NCI-H2196 treated with DMSO at 0.1 percent for 48 hours (cell line): ENCODE results near the gene ESRRB.

Source experiments
- DNase-seq: peaks from one replicate; lab custom pipeline; 2025; ENCODE audit not compliant: unreplicated experiment; lab: John Stamatoyannopoulos, UW

ESRRB gene

DNA sequence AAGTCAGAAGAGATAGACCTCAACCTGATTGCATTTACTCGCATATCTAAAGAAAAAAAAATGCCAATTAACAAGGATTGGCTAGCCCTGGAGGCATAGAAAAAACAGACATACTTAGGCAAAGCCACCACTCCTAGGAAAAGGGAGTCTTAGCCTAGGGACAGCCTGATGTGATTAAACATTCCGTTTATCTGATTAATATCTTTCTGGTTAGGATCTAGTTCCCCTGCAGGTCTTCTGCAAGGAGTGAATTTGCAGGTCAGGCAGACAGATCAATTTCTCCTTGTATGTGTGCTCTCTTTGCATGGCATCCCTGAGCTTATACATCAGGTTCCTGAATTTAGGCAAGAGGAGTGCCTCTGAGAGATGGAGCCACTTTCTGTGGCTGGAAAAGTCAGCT lies 70.5 kb downstream of the ESRRB start:
- DNase-seq = no peak

DNA sequence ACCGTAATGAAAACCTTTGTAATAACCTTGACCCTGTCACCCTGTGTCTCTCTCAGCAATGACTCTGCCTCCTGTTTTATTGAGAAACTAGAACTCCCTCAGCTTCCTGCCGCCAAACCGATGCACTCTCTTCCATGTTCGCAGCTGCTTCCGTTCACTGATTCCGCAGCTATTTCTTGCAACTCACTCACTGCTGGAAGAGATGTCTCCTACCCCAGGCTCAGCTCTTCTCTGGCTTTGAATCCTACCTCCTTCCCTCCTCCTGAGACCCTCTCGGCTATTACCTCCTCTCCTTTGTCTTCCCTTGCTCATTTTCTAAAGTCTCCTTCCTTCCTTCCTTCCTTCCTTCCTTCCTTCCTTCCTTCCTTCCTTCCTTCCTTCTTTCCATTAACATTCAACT lies 71.0 kb downstream of the ESRRB start:
- DNase-seq = no peak

DNA sequence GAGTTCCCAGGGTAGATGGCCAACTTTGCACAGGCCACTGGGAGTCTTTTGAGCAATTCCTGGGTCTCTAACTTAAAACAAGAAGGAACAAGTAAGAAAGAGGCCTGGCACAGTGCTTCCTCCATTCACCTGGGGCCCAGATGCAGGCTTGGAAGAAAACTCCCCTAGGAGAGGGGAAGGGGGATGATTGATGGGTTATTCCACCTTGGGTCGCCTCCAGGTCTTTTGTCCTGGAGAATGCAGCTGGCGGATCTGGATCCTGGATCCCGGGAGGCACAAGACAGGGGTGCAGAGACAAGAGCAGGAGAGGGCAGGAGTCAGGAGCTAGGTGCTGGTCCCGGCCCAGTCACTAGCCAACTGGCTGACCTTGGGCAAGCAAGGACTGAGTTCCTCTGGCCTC lies 74.5 kb downstream of the ESRRB start:
- no peak for DNase-seq

DNA sequence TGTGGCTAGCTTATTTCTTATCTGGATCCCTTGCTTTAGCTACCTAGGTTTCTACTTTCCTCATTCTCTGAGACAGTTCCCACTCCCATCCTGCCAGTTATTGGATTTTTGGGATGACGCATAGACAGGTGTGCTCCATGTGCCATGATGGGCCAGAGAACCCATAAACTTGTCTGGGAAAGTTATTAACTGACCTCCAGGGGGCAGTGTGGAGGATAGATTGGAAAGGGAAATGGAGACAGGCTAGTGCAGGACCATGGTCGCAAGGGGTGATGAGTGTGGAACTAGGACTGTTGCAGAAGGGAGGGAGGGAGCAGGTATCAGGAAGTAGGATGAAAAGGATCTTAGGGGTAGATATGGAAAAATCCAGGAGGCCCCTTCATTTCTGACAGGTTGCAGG lies 80.3 kb downstream of the ESRRB start:
- DNase-seq = no peak

DNA sequence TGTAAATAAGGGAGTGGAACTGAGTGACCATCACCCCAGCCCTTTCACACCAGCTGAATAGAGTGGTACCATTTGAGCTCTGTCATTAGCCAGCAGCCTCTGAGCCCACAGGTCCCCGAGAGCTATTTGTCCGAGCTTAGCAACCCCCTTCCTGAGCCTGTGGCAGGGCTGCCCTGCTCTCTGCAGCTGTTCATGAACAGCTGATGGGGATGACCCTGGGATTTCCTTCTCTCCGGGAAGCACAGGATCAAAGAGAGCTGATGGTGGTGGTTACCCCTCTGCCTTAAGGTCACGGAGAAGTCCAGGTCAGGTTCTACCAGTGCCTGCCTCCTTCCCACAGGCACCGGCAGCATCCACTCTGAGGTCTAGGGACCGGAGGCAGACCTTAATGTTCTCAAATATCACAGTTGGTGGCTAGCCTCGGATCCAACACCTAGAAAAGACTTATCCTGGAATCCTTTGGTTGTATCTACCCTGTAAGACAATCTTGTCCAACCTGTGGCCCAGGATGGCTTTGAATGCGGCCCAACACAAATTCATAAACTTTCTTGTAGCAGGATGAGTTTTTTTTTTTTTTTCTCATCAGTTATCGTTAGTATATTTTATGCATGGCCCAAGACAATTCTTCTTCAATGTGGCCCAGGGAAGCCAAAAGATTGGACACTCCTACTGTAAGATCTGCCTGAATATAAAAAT lies 81.1 kb downstream of the ESRRB start:
- no peak for DNase-seq

DNA sequence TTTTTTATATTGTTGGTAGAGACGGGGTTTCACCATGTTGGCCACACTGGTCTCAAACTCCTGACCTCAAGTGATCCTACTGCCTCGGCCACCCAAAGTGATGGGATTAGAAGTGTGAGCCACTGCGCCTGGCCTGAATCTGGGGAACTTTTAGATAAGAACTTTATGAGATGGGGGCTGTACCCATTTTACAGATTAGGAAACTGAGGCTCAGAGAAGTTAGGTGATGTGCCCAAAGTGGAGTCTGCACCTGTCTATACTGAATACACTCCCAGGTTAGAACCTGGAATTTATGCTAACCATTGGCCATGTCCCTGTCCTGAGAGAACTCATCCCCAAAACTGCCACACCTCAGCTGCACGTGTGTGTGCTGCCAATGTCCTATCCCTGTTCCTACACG lies 81.9 kb downstream of the ESRRB start:
- DNase-seq = no peak

DNA sequence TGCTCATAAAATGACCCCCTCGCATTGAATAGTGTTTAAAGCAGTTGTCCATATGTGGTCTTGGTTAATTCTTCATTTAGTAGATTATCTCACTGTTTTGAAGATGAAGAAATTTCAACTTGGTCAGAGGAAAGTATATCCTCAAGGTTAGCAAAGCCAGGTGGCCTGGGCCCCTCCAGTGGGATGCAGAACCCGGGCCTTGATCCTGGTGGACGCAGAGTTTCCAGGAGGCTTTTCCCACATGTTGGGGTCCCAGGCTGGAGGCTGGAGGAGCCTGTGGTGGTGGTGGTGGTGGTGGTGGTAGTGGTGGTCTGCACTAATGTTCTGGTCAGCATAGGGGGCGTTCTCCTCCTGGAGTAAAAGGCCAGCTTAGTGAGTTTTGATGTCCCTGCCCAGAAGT lies 85.9 kb downstream of the ESRRB start:
- DNase-seq = no peak

DNA sequence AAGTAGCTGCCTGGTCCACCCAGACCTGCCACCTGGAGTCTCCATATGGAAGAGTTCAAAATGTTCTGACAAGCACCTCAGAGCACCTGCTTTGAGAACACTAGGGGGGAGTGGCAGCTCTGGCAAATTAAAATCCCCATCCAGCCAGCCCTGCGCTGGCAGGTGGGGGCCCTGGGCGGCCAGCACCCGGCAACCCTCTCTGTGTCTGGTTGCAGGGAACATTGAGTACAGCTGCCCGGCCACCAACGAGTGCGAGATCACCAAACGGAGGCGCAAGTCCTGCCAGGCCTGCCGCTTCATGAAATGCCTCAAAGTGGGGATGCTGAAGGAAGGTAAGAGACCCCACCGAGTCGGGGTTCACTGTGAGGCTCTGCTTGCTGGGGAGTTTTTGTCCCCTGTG lies 86.4 kb downstream of the ESRRB start:
- no peak for DNase-seq

DNA sequence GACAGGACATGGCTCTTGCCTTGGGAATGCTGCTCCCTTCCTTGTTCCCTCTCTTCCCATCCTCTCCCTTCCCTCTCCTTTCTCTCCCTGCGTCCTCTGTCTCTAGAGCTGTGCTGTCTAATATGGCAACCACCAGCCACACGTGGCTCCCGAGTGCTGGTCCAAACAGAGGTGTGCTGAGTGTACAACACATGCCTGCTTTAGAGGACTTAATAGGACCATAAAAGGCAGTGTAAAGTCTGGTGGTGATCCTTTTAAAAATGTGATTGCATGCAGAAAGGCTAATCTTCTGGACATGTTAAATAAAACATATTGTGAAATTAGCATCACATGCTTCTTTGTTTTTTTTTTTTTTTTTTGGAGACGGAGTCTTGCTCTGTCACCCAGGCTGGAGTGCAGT lies 87.2 kb downstream of the ESRRB start:
- no peak for DNase-seq

DNA sequence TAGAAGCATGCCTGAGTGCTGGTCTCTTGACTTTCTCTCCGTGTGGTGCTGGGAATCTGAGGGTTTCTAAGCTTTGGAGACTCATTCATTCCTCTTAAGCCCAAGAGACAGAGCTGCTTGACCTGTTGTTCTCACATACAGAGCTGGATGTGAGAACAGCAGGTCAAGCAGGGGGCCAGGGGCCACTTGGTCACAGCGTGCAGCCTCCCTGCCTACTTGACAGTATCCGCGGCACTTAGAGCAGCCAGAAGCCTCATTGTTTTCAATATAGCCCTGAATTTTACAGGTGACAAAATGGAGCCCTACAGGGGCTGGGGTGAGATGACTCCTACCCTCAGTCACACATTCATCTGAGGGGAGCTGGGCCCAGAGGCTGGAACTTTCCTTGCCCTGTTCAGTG lies 88.9 kb downstream of the ESRRB start:
- DNase-seq = no peak

DNA sequence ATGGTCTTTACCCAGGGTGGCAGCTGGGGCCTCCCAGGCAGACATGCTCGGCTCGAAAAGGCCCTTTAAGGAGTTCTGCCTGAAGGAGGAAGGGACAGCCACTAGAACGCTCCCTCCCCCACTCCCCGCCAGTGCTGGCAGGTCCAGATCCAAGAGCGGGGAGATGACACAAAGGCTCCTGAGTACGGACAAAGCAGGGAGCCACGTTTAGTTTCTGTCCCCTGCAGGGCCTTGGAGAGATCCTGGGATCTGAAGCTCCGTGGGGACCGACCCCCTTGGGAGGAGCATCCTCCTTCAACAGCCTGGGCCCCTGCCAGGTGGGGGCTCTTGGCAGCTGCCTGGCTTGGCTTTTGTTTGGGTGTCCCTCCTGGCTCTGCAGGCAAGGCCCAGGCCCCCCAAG lies 89.7 kb downstream of the ESRRB start:
- DNase-seq = no peak

DNA sequence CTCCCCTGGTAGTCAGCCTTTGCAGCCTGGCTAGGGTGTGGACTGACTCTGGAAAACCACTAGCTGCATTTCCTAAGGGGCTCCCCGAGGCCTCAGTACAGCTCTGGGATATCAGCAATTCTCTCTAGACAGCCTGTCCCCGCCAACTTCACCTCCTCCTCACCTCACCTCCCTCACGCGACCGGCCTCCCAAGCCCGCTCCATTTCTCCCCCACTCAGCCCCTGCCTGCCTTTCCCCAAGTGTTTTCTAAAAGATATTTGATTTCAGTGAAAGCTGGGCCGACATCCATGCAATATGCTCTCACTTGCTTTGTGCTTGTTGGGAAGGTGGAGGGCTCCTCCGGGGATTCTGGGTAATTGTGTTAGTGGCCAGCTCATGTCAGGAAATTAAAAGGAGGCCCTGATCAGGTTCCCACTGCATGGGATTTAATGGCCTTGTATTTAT lies 91.8 kb downstream of the ESRRB start:
- no peak for DNase-seq

DNA sequence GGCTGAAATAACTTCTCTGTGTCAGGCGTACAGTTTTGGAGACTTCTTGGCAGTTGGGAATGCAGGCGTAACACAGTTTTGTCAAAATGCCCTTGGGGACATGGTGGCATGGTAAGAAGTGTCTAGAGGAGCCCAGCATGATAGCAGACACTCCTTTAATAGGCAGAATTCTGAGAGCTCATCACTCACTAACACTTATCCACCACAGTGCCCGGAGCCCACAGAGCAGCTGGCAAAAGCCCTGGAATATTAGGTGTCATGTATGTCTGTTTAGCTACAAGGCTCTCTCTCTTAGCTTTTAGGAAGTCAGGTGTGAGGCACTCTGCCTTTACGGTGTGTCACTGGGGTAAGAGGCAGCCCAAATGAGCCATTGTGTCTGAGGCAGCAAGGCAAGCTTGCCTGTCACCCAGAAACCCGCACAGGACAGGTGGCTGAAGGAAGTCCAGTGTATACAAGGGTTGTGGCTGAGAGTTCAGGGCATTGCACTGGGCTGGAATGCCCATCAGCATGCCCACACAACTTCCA lies 96.3 kb downstream of the ESRRB start:
- DNase-seq = no peak

DNA sequence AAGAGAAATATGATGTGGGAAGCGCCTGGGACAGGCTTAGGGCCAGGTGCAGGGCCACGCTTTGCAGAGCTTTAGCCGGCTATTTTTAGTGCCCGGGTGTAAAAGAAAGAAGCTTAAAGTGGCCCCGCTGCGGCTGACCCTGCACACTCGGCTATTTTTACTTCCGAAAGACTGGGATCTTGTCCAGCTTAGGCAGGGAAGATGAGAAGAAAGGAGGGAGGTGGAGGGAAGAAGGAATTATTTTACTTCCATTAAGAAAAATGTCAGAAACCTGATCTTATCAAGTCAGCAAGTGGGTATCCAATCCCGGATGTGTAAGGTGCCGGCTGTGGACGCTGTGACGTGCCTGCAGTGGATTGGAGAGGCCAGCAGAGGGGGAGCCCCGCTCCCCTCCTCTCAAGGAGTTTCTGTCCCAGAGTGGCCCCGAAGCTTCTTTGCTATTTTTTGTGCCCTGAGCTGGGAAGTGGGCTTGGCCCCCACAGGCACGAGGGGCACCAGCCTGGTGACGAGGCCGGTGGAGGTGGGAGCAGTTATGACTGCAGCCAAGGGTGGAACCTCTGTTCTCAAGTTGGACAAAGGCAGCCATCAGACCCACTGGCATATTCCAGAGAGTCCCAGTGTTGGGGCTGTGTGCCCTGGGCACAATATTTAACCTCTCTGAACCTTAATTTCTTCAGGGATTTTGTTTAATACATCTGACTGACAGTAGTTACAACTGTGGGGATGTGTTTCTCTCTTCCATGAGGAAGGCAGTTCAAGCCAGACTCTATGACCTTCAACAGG lies 97.7 kb downstream of the ESRRB start:
- DNase-seq = no peak

DNA sequence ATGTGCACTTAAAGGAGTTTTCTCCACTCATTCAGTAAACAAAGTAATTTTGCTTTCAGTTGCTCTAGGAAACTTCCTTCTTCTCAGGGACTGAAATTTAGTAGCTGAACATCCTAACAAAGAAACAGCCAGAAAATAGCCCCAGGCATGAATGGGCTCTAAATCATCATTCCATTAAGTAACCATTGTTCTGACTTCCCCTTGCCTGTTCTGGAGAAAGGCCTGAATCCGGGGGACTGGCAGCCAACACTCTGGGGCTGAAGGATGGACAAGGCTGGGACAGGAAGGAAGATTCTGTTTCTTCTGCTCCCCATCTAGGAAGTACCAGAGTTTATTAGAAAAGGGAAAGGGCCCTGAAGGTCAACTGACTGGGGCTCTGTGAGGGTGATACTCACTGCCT lies 104.5 kb downstream of the ESRRB start:
- no peak for DNase-seq

DNA sequence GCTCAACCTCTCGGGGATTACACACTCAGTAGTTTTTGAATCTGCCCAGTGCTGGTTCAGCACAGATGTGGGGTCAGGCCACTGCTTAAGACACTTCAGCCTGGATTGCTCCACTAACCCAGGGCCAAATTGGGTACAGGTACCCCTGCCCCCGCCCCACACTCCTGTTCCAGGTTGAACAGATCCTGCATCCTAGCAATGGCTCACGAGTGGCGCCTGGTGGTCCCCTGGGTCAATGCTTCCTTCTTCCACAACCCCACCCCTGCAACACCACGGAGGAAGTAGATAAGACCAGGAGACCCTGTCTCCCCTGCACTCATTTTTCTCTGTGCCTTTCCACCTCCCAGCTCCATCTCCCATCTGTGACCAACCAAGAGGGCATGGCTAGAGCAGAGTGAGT lies 108.4 kb downstream of the ESRRB start:
- no peak for DNase-seq

DNA sequence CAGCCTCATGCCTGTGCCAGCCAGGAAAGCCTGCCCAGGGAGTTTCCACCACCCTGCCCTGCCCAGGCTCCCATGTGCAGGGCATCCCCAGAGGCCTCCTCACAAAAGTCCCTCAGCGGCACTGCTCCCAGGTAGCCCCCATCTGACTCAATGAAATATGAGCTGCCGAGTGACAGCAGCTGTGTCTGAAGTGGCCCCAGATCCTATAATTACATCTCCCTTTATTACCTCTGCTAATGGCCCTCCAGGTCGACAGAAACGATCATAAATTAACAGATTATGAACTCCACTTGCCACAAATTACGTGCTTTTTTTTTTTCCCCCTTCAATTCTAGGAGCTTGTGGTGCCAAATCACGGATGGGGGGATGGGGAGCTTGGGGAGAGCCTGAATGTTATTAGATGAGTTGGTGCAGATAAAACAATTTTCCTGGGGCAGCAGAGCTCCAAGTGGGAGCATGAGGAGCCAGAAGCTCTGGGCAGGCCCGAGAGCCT lies 110.4 kb downstream of the ESRRB start:
- no peak for DNase-seq

DNA sequence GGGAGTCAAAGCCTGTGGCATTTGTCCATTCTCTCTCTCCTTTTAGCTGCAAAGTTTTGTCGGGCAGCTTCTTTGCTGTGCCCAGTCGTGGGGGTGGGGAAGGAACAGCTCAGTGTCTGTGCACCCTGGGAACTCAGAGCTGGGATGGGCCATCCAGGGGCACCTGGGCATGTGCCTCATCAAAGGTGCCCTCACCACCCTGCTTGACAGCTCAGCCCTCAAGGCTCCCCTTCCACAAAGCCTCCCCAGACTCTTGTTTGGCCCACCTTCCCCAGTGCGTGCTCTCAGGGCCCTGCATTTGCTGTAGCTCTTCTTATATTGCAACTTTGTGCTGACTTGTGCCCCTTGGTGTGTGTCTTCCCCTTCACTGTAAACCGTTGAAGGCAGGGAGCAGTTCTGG lies 112.6 kb downstream of the ESRRB start:
- no peak for DNase-seq

DNA sequence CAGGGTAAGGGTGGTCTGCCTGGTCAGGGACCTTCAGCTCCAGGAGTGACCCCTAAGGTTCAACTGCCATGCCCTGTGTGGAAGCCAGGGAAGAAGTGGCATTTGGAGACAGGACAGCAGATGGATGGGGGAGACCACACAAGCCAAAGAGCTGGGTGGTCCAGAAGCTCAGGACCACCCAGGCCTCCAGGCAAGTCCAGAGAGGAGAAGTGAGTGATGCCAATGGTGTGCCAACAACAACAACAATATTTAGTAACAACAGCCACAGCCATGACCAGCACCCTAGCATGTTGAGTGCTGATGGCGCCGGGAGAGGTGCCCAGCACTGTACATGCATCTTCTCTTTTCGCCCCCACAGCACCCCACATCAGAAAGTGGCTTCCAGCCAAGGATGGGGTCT lies 113.7 kb downstream of the ESRRB start:
- DNase-seq = no peak

DNA sequence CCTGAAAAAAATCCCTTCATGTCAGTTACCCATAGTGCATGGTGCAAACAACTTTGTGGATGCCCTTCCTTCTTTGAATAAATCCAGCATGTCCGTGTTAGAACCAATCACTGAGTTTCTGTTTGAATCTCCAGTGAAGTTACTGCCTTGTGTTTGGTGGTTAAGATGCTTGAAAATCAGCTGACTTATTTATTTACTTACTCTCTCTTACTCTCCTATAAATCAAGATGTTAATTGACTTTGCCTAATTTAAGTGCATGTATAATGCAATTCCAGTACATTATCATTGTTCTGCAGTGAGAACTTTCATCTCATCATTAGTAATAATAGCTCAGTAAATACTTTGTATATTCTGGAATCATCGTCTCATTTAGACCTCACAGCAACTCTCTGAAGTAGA lies 114.2 kb downstream of the ESRRB start:
- no peak for DNase-seq

DNA sequence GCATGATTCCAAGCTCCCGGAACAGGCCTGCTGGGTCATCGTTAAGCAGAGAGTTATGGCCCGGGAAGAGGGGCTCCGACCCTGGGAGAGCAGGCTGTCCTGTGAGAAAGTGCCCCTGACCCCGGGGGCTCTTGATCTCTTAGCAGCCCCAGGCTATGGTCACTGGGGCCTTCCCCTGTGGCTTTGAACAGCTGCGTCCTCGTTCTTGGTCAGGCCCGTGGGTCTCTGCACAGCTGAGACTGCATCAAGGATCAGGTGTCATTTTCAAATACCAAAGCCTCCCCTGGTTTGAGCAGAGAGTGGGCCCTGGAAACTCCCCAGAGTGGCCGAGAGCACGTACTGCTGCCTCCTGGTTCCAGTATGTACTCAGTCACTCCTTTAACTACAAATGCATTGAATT lies 114.8 kb downstream of the ESRRB start:
- no peak for DNase-seq

DNA sequence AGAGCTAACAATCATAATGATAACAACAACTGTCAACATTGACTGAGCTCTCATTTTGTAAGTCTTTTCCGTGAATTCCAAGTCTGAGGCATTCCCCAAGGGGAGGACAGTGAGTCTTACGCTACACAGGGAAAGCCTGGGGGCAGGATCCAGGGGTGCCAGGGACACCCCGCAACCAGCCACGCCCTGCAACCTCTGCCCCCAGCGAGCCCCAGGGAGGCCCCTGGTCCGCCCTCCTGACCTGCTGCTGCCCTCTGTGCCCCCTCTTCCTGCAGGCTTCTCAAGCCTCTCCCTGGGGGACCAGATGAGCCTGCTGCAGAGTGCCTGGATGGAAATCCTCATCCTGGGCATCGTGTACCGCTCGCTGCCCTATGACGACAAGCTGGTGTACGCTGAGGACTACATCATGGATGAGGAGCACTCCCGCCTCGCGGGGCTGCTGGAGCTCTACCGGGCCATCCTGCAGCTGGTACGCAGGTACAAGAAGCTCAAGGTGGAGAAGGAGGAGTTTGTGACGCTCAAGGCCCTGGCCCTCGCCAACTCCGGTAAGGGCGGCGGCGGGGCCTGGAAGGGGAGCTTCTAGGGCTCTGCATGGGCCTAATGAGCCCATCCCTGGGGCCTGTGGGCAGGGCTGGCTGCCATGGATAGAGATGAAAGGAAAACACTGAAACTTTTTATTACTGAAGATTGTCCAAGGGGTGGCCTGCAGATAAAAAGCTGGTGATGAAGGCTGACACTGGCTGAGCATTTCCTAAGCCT lies 115.4 kb downstream of the ESRRB start:
- DNase-seq = no peak
